GM21576 (cell line): Measurements from ENCODE around the gene LRRC58.
"Not testable (repeated sequence)": the region's sequence is repeated elsewhere in the genome, so short reads cannot be mapped to it uniquely, and the experiment has no call there.

Experiments used
- ATAC-seq: cut with Tn5 transposase; IDR thresholded peaks from one replicate; pipeline ENCODE4 v1.9.1; 2021; ENCODE audit warnings: mild to moderate bottlenecking, moderate library complexity; ENCODE audit not compliant: unreplicated experiment

The LRRC58 gene

GRCh38 chr3:120348991-120349854 lies at the start of gene LRRC58:
TSS of gene LRRC58 (minus strand) at chr3:120349354. CDS start at chr3:120349243, 111 bp downstream.
- ATAC-seq, result peak; percentile 81

GRCh38 chr3:120396469-120396868 lies 47.3 kb upstream of the LRRC58 start:
- no peak for ATAC-seq

- ATAC-seq, result no peak
These were observed 45.2 kb upstream of the LRRC58 start for GRCh38 chr3:120394347-120394746.

- no peak for ATAC-seq
These were observed 44.6 kb upstream of the LRRC58 start for GRCh38 chr3:120393761-120394160.

GRCh38 chr3:120393243-120393642 lies 44.1 kb upstream of the LRRC58 start:
- no peak for ATAC-seq

- ATAC-seq, result no peak
These were observed 33.8 kb upstream of the LRRC58 start for GRCh38 chr3:120382941-120383447.

GRCh38 chr3:120381503-120381902 lies 32.3 kb upstream of the LRRC58 start:
- no peak for ATAC-seq

GRCh38 chr3:120377948-120378347 lies 28.8 kb upstream of the LRRC58 start:
- not testable (repeated sequence) for ATAC-seq

GRCh38 chr3:120370463-120370862 lies 21.3 kb upstream of the LRRC58 start:
- no peak for ATAC-seq

GRCh38 chr3:120369037-120369467 lies 19.9 kb upstream of the LRRC58 start:
- peak; percentile 63 for ATAC-seq

- no peak for ATAC-seq
These were observed 19.0 kb upstream of the LRRC58 start for GRCh38 chr3:120368172-120368571.

- no peak for ATAC-seq
These were observed 15.7 kb upstream of the LRRC58 start for GRCh38 chr3:120364821-120365220.

GRCh38 chr3:120364101-120364500 lies 14.9 kb upstream of the LRRC58 start:
- ATAC-seq, result no peak

GRCh38 chr3:120357807-120358206 lies 8.7 kb upstream of the LRRC58 start:
- no peak for ATAC-seq

GRCh38 chr3:120355486-120355885 lies 6.3 kb upstream of the LRRC58 start:
- no peak for ATAC-seq

GRCh38 chr3:120353463-120353862 lies 4.3 kb upstream of the LRRC58 start:
- ATAC-seq, result no peak

GRCh38 chr3:120352017-120352416 lies 2.9 kb upstream of the LRRC58 start:
- ATAC-seq, result no peak

GRCh38 chr3:120350401-120350941 lies 1.3 kb upstream of the LRRC58 start:
- ATAC-seq, result no peak

- peak; percentile 0 for ATAC-seq
These were observed 636 bp upstream of the LRRC58 start for GRCh38 chr3:120349855-120350125.

- ATAC-seq, result peak; percentile 40
These were observed 826 bp downstream of the LRRC58 start for GRCh38 chr3:120348065-120348990.

- no peak for ATAC-seq
These were observed 4.8 kb downstream of the LRRC58 start for GRCh38 chr3:120344349-120344748.
